Stimulated activated naive B cell treated with anti-CD40 and anti-IgM and Interleukin-4, amounts not matched to agents 10 μg/mL and 1 μg/mL and 100 μg/mL, for 72 hours (primary cell): ENCODE measurements around the gene USP51.
"Not testable (repeated sequence)": the region's sequence is repeated elsewhere in the genome, so short reads cannot be mapped to it uniquely, and the experiment has no call there.

Experiments
- ATAC-seq, 2 donors: fragments of 150-1000 bp; cut with Tn5 transposase; replicated peaks; 2 replicates each; pipeline ENCODE4 v1.10.0; 2021; ENCODE audit warnings: moderate library complexity in 1 of 2
- DNase-seq: peaks from one replicate; pipeline ENCODE4 v3.0.0; 2021
- H3K27ac Mint-ChIP-seq: one replicate; pipeline ENCODE4 v1.8.0; 2022; ENCODE audit warnings: mild to moderate bottlenecking, mixed read lengths
- H3K27me3 Mint-ChIP-seq, 2 donors: one replicate each; pipeline ENCODE4 v1.8.0; 2022; ENCODE audit warnings: mixed read lengths in 2 of 2
- H3K36me3 Mint-ChIP-seq, 2 donors: one replicate each; pipeline ENCODE4 v1.8.0; 2022; ENCODE audit warnings: mixed read lengths in 2 of 2, mild to moderate bottlenecking in 1 of 2
- H3K4me1 Mint-ChIP-seq, 2 donors: one replicate each; pipeline ENCODE4 v1.8.0; 2022; ENCODE audit warnings: mixed read lengths in 2 of 2, mild to moderate bottlenecking in 1 of 2
- H3K4me3 Mint-ChIP-seq, 2 donors: one replicate each; pipeline ENCODE4 v1.8.0; 2022; ENCODE audit warnings: mild to moderate bottlenecking in 2 of 2, mixed read lengths in 2 of 2, moderate library complexity in 1 of 2
- H3K9me3 Mint-ChIP-seq, 2 donors: one replicate each; pipeline ENCODE4 v1.8.0; 2022; ENCODE audit warnings: mixed read lengths in 2 of 2, mild to moderate bottlenecking in 1 of 2

USP51 gene

DNA sequence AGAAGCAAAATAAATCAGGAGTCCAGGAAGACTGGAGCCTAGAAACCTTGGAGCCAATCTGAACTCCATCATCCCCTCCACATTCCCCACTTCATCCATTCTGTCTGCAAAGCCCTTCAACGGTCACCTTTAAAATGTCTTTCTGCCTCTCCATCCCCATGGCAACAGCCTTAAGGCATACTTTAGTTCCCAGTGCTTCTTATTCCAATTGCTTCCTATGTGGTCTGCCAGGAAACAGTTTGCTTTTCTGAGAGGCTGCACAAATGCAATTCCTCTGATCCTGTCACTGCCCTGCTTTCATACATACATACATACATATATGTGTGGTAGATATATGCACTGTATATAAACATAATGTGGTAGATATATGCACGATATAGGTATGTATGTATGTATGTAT lies 38.5 kb downstream of the USP51 start:
- no peak for ATAC-seq
- Mint-ChIP-seq H3K36me3 (peaks cover 0 to 2% of the 10 kb centered on the region in 2 donors), H3K9me3 (no peaks in the 10 kb centered on the region), H3K4me3 (peak overlapping the region in 1 of 2 donors; percentile 84), H3K27me3 (peaks cover under 1 to 8% of the 10 kb centered on the region in 2 donors), H3K4me1 (peaks cover 8 to 11% of the 10 kb centered on the region in 2 donors), H3K27ac (no peak overlapping the region)
- no peak for DNase-seq

DNA sequence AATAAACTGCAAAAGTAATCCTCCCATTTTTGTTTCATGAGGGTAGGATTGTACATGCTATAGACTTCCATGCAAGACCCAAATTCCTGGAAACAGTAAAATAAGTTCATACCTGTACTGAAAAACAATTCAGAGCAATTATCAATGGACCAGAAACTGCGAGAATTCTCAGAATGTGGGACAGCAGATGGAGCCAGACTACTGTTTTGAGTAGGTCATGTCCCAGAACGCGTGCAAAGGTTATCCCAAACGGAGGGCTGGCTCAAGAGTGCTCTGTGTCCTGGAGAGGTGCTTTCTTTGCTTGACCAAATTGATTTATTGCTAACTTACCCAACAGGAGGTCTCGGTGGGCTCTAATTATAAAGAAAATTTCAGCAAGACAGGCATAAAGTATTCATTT lies 39.4 kb downstream of the USP51 start:
- DNase-seq, result no peak
- H3K9me3 Mint-ChIP-seq, result no peaks in the 10 kb centered on the region
- ATAC-seq, result no peak
- peaks cover 8 to 11% of the 10 kb centered on the region in 2 donors for H3K4me1 Mint-ChIP-seq
- no peak overlapping the region for H3K27ac Mint-ChIP-seq
- peaks cover 5 to 15% of the 10 kb centered on the region in 2 donors for H3K27me3 Mint-ChIP-seq
- no peak overlapping the region for H3K4me3 Mint-ChIP-seq
- H3K36me3 Mint-ChIP-seq, result peaks cover 0 to 2% of the 10 kb centered on the region in 2 donors

DNA sequence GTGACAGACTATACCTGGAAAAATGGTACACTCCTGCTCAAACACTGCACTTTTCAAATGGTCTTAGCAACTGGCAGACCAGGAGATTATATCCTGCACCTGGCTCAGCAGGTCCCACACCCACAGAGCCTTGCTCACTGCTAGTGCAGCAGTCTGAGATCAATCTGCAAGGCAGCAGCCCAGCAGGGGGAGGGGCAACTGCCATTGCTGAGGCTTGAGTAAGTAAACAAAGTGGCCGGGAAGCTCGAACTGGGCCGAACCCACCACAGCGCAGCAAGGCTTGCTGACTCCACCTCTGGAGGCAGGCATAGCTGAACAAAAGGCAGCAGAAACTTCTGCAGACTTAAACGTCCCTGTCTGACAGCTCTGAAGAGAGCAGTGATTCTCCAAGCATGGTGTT lies 46.2 kb downstream of the USP51 start:
- not testable (repeated sequence) for H3K4me3 Mint-ChIP-seq, H3K36me3 Mint-ChIP-seq, H3K27ac Mint-ChIP-seq, H3K9me3 Mint-ChIP-seq, DNase-seq, ATAC-seq, H3K4me1 Mint-ChIP-seq
- peaks cover 35 to 44% of the 10 kb centered on the region in 2 donors for H3K27me3 Mint-ChIP-seq
